Measurements from ENCODE around the gene SOWAHC. TPM values are rescaled to one million over a fixed set of nuclear protein-coding genes. Genes with fewer than 3 reads are reported as not detected.
"Not testable (repeated sequence)": the region's sequence is repeated elsewhere in the genome, so short reads cannot be mapped to it uniquely, and the experiment has no call there.

The SOWAHC gene
- total RNA-seq, 1 donor from 2014 or later: 9.2 TPM

DNA sequence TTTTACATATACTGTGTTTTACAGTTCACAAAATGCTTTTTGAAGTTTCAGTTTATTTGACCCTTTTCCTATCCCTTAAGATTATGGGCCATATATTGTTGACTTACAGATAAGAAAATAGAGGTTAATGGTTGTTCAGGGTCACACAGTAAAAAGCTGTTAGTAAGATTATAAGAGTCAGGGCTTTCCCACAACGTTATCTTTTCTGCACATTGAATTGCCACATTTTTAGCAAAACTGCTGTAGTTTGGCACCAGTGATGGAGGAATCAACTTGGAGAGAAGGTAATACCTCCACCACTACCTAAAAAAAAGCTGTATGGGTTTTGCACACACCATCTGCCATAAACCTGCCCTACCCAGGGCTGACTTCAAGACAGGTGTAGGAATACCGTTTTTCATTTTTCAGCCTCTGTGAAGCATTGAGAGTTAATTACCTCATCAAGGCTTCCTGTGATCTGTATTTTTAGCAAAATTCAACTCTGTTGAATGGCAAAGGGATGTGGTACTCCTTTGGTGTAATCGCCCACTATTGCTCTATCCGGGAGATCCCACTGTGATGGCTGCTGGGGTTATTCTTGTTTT, 5.0 kb downstream of the SOWAHC start:
- no peak for DNase-seq (ENCODE audit: low read depth)
- TF ChIP-seq, protein P1, sequence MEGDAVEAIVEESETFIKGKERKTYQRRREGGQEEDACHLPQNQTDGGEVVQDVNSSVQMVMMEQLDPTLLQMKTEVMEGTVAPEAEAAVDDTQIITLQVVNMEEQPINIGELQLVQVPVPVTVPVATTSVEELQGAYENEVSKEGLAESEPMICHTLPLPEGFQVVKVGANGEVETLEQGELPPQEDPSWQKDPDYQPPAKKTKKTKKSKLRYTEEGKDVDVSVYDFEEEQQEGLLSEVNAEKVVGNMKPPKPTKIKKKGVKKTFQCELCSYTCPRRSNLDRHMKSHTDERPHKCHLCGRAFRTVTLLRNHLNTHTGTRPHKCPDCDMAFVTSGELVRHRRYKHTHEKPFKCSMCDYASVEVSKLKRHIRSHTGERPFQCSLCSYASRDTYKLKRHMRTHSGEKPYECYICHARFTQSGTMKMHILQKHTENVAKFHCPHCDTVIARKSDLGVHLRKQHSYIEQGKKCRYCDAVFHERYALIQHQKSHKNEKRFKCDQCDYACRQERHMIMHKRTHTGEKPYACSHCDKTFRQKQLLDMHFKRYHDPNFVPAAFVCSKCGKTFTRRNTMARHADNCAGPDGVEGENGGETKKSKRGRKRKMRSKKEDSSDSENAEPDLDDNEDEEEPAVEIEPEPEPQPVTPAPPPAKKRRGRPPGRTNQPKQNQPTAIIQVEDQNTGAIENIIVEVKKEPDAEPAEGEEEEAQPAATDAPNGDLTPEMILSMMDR (conservative IDR thresholded peaks at IDR 0.05; ENCODE audit: low read depth, low read length): no peak
- no peak overlapping the region for H3K4me3 ChIP-seq (ENCODE audit: low read depth, low read length)

DNA sequence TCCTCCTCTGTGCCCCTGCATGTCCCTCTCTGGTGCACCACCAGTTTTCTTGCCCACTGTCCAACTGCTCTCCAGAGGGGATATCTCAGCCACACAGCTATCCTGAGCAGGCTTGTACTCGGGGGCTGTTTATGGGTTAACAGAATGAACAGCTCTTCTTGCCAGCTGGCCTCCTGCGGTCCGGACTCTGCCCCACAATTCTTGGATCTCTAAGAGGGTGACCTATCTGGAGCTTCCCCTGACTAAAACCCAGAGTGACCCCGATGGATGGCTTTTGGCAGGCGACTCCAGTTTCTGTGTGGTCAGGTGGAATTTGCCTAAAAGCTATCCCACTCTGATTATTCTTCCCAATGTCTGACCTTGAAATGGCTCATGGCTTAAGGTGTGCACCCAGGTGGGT, 9.1 kb downstream of the SOWAHC start:
- TF ChIP-seq, protein P1 (conservative IDR thresholded peaks at IDR 0.05; ENCODE audit: low read depth, low read length): no peak
- DNase-seq (ENCODE audit: low read depth): no peak
- no peak overlapping the region for H3K4me3 ChIP-seq (ENCODE audit: low read depth, low read length)

- no peak overlapping the region for H3K4me3 ChIP-seq (ENCODE audit: low read depth, low read length)
- no peak for DNase-seq (ENCODE audit: low read depth)
- TF ChIP-seq, protein P1 (conservative IDR thresholded peaks at IDR 0.05; ENCODE audit: low read depth, low read length): no peak
These were observed 9.8 kb downstream of the SOWAHC start for GRCh38 chr2:109623923-109624322.

GRCh38 chr2:109624339-109624738, 10.2 kb downstream of the SOWAHC start:
- DNase-seq (ENCODE audit: low read depth): no peak
- no peak overlapping the region for H3K4me3 ChIP-seq (ENCODE audit: low read depth, low read length)
- TF ChIP-seq, protein P1 (conservative IDR thresholded peaks at IDR 0.05; ENCODE audit: low read depth, low read length): no peak

- not testable (repeated sequence) for H3K4me3 ChIP-seq (ENCODE audit: low read depth, low read length)
These were observed 14.2 kb downstream of the SOWAHC start for GRCh38 chr2:109628321-109628720.

DNA sequence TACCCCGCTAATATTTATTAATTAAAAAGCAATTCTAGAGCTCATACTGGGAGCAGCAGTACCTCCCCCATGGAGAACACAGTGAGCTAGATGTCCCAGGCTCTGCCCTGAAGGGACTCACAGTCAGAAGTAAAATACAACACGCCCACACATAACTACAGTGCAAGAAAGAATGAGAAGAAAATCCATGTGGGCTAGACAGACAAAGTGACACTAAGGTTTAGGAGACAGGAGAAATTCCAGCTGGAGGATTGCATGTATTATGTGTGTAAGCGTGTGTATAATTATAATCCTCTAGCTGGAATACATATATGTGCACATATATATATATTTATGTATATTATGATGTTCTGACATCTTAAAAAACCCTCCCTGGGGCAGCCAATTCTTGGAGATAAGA, 15.7 kb downstream of the SOWAHC start:
- H3K4me3 ChIP-seq (ENCODE audit: low read depth, low read length): no peak overlapping the region
- no peak for DNase-seq (ENCODE audit: low read depth)
- TF ChIP-seq, protein P1 (conservative IDR thresholded peaks at IDR 0.05; ENCODE audit: low read depth, low read length): no peak

More at GRCh38 chr2:109628321-109628720, 14.2 kb downstream of the SOWAHC start:
- not testable (repeated sequence) for DNase-seq (ENCODE audit: low read depth)

GRCh38 chr2:109630441-109631430, 16.6 kb downstream of the SOWAHC start:
- no peak overlapping the region for H3K4me3 ChIP-seq (ENCODE audit: low read depth, low read length)
- TF ChIP-seq, protein P1 (conservative IDR thresholded peaks at IDR 0.05; ENCODE audit: low read depth, low read length): no peak
- DNase-seq (ENCODE audit: low read depth): no peak

Measured in epithelial cell of proximal tubule (primary cell).